CD4-positive, alpha-beta T cell (primary cell): ENCODE data around the gene RCAN2. TPM values are rescaled to one million over a fixed set of nuclear protein-coding genes. Genes with fewer than 3 reads are reported as not detected.

ENCODE experiments used
- ATAC-seq: fragments of 200-7000 bp; cut with Tn5 transposase; one replicate; pipeline ENCODE4 v1.10.0; 2022; ENCODE audit warnings: mild to moderate bottlenecking; ENCODE audit not compliant: poor library complexity
- CTCF ChIA-PET: fragments of 350-600 bp; sonication (Branson Sonifier 250); formaldehyde crosslinking; loops from one replicate; lab custom pipeline; 2021; ENCODE audit warnings: antibody characterized with exemption, inconsistent platforms; lab: Charles Lee
- POLR2A ChIA-PET: fragments of 350-600 bp; sonication (Branson Sonifier 250); formaldehyde crosslinking; loops from one replicate; lab custom pipeline; 2021; ENCODE audit warnings: antibody characterized with exemption, inconsistent platforms; lab: Charles Lee
- DNase-seq, 14 experiments: peaks; one replicate each; pipeline ENCODE4 v3.0.0-alpha.2; 2013 to 2020; ENCODE audit warnings: mixed read lengths in 2 of 14
- H3K27ac ChIP-seq, 2 donors: one replicate each; pipeline versions ENCODE4 v1.5.1 to v1.7.0; 2013; ENCODE audit warnings: low read length in 2 of 2, low read depth in 1 of 2, mild to moderate bottlenecking in 1 of 2
- H3K27me3 ChIP-seq, 2 experiments: 1 replicate in 1 of 2; 2 replicates in 1 of 2; pipeline versions ENCODE4 v1.6.1 to v1.7.0; 2013; ENCODE audit warnings: low read length in 2 of 2, control low read depth in 1 of 2, mild to moderate bottlenecking in 1 of 2, moderate library complexity in 1 of 2; ENCODE audit not compliant: insufficient read depth in 2 of 2, control insufficient read depth in 1 of 2
- H3K36me3 ChIP-seq: one replicate; pipeline ENCODE4 v1.6.1; 2013; ENCODE audit warnings: low read length, control low read depth; ENCODE audit not compliant: insufficient read depth
- H3K4me1 ChIP-seq: one replicate; pipeline ENCODE4 v1.6.1; 2013; ENCODE audit warnings: low read length, control low read depth; ENCODE audit not compliant: insufficient read depth
- H3K4me3 ChIP-seq: one replicate; pipeline ENCODE4 v1.5.1; 2013; ENCODE audit warnings: mild to moderate bottlenecking, low read length, moderate library complexity
- H3K9me3 ChIP-seq, 2 experiments: 1 replicate in 1 of 2; 2 replicates in 1 of 2; pipeline versions ENCODE4 v1.6.1 to v1.7.0; 2013; ENCODE audit warnings: low read length in 2 of 2, mild to moderate bottlenecking in 2 of 2, control low read depth in 1 of 2, moderate library complexity in 1 of 2; ENCODE audit not compliant: control insufficient read depth in 1 of 2, insufficient read depth in 1 of 2
- H3K27ac Mint-ChIP-seq: one replicate; pipeline ENCODE4 v1.8.0; 2020; ENCODE audit warnings: mixed read lengths
- H3K27me3 Mint-ChIP-seq: one replicate; pipeline ENCODE4 v1.8.0; 2021; ENCODE audit warnings: mixed read lengths
- H3K36me3 Mint-ChIP-seq: one replicate; pipeline ENCODE4 v1.8.0; 2021; ENCODE audit warnings: low read depth, mixed read lengths
- H3K4me1 Mint-ChIP-seq: one replicate; pipeline ENCODE4 v1.8.0; 2021; ENCODE audit warnings: low read depth, mixed read lengths
- H3K4me3 Mint-ChIP-seq: one replicate; pipeline ENCODE4 v1.8.0; 2020; ENCODE audit warnings: mild to moderate bottlenecking, mixed read lengths
- H3K9me3 Mint-ChIP-seq: one replicate; pipeline ENCODE4 v1.8.0; 2020; ENCODE audit warnings: mixed read lengths
- CTCF ChIP-seq: fragments of 200-600 bp; IDR thresholded peaks from one replicate; pipeline ENCODE4 v1.8.0; 2022; ENCODE audit warnings: antibody characterized with exemption, mild to moderate bottlenecking
- intact Hi-C, 2 experiments: fragments of 100-400 bp; cut with DNase I in 1 of 2; cut with micrococcal nuclease in 1 of 2; formaldehyde crosslinking; loops; one replicate each; pipeline versions ENCODE4 v1.15.1 to v1.9.0; 2023 to 2025; cut with DNase I, micrococcal nuclease
- total RNA-seq, 174 experiments: library from RNA in 2 of 174; stranded (reverse) in 2 of 174; gene quantifications; one replicate each; pipeline ENCODE4 v1.2.3 and lab custom pipeline; 2021 to 2026

The RCAN2 gene
- total RNA-seq, 2 experiments from 2014 or later, result not detected

- Mint-ChIP-seq H3K36me3 (no peaks in the 10 kb centered on the region), H3K27me3 (no peaks in the 10 kb centered on the region), H3K4me1 (no peaks in the 10 kb centered on the region), H3K4me3 (no peak overlapping the region), H3K9me3 (peaks cover 2% of the 10 kb centered on the region), H3K27ac (no peak overlapping the region)
- POLR2A ChIA-PET, result no interaction called here
- Histone ChIP-seq H3K36me3 (no peaks in the 10 kb centered on the region), H3K27ac (no peak overlapping the region), H3K27me3 (no peaks in the 10 kb centered on the region), H3K4me3 (no peak overlapping the region), H3K4me1 (no peaks in the 10 kb centered on the region), H3K9me3 (no peaks in the 10 kb centered on the region)
- intact Hi-C loops, result no loop called here
- no peak for DNase-seq
- CTCF ChIA-PET, result interaction anchor here (1.4 kb wide), 1 partner anchor 29 kb away, joined by 3 read pairs; no protein-coding TSS in a partner anchor
- no peak for ATAC-seq
- TF ChIP-seq CTCF, result no peak
Measured at GRCh38 chr6:46222286-46222685, 269.0 kb downstream of the RCAN2 start.

- peak in 3 of 14 experiments; percentile 17 to 36 (median 27) for DNase-seq
- Mint-ChIP-seq H3K27ac (no peak overlapping the region), H3K4me3 (no peak overlapping the region), H3K27me3 (no peaks in the 10 kb centered on the region), H3K4me1 (no peaks in the 10 kb centered on the region), H3K36me3 (no peaks in the 10 kb centered on the region), H3K9me3 (peaks cover 2% of the 10 kb centered on the region)
- Histone ChIP-seq H3K27me3 (no peaks in the 10 kb centered on the region), H3K9me3 (no peaks in the 10 kb centered on the region), H3K27ac (no peak overlapping the region), H3K4me1 (no peaks in the 10 kb centered on the region), H3K36me3 (no peaks in the 10 kb centered on the region), H3K4me3 (no peak overlapping the region)
- TF ChIP-seq CTCF, result peak; percentile 21
- POLR2A ChIA-PET, result no interaction called here
- intact Hi-C loops, result no loop called here
- CTCF ChIA-PET, result no interaction called here
- ATAC-seq, result no peak
Measured at GRCh38 chr6:46221222-46221793, 269.9 kb downstream of the RCAN2 start.

GRCh38 chr6:46220352-46221221, 270.7 kb downstream of the RCAN2 start:
- Mint-ChIP-seq H3K9me3 (no peaks in the 10 kb centered on the region), H3K36me3 (no peaks in the 10 kb centered on the region), H3K27me3 (no peaks in the 10 kb centered on the region), H3K4me1 (no peaks in the 10 kb centered on the region), H3K4me3 (no peak overlapping the region), H3K27ac (no peak overlapping the region)
- H3K4me3 ChIP-seq, result no peak overlapping the region
- no peaks in the 10 kb centered on the region for H3K27me3 ChIP-seq
- no peaks in the 10 kb centered on the region for H3K36me3 ChIP-seq
- CTCF ChIA-PET, result no interaction called here
- no peak overlapping the region for H3K27ac ChIP-seq
- TF ChIP-seq CTCF, result no peak
- H3K4me1 ChIP-seq, result no peaks in the 10 kb centered on the region
- ATAC-seq (no peak), DNase-seq (peak in 1 of 14 experiments; percentile 12)
- POLR2A ChIA-PET, result no interaction called here
- intact Hi-C loops, result no loop called here
- H3K9me3 ChIP-seq, result no peaks in the 10 kb centered on the region
